Activated CD8-positive, alpha-beta memory T cell treated with anti-CD3 and anti-CD28 coated beads, Interleukin-2, amount 50 U/mL, for 24 hours (primary cell): ENCODE results near the gene BCO1.

ENCODE experiments used
- DNase-seq: peaks from one replicate; pipeline ENCODE4 v3.0.0-alpha.2; 2020; ENCODE audit errors: extremely low read depth

Gene BCO1

DNA sequence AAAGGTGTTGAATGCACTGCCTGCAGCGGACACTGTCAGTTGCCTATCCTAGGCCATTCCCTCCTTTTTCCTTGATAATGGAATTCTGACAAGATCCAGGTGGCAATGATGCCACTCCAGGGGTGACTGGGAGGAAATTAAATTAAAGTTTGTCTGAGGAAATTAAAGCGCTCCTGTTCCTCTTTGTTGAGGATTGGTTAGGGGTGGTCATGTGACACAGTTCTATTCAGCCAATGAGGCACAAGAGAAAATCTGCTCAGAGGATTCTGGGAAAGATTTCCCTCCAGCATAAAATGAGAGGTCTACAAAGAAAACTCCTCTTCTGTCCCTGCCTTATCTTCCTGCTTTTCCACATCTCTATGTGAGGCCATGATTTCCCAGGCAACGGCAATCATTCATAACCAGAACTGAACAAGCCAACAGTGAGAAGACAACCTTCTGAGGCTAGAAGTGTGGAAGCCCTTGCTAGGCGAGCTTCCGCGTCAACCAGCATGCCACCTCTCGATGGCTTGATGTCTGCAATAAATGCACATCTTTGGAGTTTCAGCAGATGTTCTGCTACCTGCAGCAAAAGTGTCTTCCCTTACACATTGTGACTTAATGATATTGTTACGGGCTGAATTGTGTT lies 5.6 kb upstream of the BCO1 start:
- no peak for DNase-seq

DNA sequence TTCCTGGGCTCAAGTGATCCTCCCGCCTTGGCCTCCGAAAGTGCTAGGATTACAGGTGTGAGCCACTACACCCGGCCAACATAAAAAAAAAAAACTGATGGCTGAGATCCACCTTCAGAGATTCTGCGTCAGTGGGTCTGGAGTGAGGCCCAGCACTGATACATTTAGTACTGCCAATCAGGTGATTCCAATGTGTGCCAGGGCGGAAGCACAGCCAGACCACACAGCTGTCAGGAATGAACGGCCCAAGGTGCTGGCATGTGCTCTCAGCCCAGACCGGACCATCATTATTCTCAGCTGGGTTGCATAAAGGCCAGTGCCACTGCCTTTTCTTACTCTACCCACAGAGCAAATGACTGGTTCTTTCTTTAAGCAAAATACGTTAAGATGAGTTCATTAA lies 1.2 kb upstream of the BCO1 start:
- no peak for DNase-seq

DNA sequence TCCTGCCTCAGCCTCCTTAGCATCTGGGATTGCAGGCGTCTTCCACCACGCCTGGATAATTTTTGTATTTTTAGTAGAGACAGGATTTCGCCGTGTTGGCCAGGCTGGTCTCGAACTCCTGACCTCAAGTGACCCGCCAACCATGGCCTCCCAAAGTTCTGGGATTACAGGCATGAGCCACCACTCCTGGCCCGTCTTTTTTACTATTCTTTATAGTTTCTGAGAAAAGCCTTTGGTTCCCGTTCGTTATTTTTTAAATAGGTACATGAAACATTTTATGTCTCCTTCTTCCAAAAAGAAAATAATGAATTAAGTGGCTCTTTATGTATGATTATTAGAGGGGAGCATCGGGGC lies 570 bp upstream of the BCO1 start:
- DNase-seq: no peak

DNA sequence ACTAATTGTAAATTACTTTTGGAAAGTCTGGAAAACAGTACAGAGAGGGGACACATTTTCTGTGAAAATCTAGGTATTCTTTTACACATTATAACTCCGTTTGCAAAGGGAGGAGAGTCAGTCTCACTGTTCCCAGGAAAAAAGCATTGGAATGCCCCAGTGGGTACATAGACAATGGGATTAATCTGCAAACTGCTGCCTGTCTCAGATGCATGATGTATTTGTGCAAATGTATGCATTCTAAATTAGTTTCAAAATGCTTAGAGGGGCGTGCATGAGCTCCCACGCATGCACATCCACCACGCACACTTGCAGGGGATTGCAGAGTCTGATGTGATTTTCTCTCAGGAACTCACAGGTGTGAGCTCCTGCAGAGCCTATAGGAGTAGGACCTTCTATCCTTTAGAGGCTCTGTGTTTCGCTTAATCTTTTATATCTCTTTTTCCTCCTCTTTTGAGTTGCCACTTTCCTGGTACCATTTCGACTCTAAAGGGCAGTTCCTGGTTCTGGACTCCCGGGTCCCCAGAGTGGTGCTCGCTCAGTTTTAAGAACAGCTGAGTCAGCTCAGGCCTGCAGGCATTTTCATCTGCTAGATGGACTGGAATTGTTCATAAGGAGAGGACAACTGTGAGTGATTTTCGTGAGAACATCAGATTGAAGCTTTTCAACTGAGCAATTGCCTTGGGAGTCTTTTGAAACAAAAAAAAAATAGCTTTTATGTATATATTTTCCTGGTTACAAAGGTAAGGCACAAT lies 1.1 kb downstream of the BCO1 start:
- no peak for DNase-seq

DNA sequence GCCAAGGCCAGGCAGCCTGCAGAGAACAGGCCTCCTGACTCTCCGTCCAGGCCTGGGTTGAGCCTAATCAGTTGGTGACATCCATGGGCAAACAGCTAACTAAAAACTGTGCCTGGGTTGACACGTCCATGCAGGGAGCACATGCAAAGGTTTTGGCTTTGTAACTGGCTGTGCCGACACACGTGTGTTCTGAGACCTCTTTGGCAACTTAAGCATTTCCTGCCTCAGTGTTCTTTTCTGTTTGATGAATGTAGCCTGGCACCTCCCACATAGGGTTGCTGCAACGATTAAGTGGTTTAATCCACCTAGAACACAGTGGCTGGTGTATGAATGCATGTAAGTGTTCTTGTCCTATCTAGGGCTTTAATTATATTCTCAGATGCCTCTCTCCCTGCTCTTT lies 3.2 kb downstream of the BCO1 start:
- no peak for DNase-seq

DNA sequence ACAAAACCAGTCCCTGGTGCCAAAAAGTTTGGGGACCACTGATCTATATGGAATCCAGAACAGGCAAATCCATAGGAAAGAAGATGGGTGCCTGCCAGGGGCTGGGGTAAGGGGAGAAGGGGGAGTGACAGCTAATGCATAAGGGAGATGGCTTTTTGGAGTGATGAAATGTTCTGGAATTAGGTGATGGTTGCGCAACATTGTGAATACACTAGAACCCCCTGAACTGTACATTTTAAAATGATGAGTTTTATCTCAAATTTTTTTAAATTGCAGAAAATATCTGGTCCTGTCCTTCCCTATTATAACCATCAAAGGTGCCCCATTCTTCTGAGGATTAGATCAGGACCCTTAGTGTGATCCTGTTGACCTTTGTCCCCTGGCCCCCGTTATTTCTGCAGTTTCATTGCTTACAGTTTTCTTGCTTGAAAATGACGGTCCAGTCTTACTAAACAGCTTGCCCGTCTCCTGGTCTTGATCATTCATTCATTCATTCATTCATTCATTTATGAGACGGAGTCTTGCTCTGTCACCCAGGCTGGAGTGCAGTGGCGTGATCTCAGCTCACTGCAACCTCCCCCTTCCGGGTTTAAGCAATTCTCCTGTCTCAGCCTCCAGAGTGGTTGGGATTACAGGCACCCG lies 4.6 kb downstream of the BCO1 start:
- DNase-seq: no peak

DNA sequence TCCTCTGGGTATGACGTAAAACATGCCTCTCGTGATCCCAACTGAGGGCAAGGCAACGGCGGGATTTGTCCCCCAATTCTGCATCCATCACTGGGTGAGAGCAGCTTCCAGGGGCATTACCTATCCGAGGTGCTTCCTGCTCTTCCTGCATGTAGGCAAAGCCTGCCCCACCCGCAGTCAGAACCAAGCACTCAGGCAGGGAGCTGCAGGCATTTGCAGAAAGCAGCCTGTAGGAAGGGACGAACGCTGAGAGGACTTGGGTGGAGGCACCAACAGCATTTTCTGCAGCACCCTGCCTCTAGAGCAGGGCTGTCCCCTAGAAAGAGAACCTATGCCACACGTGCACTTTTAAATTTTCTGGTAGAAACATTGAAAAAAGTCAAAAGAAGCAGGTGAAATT lies 5.5 kb downstream of the BCO1 start:
- no peak for DNase-seq

DNA sequence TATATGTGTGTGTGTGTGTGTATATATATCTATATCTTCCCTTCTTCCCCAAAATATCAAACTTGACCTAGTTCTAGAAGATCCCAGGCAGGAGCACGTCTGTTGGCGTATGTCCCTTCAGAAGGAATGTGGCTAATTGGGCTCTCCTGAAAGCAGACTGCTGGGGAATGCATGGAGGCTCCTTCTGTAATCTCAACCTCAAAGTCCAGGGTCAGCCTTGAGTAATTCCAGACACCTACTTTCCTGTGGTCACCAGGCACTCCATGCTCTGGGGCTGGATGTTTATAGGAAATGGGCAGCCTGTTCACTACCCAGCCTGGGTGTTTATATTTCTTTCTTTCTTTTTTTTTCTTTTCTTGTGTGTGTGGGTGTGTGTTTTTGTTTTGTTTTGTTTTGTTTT lies 13.4 kb downstream of the BCO1 start:
- DNase-seq: no peak

DNA sequence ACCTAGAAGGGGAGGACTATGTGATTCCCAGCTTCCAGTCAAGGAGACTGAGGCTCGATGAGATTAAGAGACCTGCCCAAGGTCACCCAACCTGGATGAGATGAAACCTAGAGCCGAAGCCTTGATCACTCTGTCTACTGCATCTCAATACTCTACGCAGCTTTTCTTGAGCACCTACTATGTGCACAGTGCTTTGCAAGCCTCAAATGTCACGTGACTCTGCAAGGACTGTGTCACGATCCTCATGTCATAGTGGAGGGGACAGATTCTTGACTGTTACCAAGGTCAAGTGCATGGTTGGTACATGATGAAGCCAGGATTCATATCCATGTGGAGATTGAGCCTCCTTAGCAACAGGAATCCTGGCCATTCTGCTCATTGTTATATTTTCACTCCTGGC lies 14.7 kb downstream of the BCO1 start:
- no peak for DNase-seq

DNA sequence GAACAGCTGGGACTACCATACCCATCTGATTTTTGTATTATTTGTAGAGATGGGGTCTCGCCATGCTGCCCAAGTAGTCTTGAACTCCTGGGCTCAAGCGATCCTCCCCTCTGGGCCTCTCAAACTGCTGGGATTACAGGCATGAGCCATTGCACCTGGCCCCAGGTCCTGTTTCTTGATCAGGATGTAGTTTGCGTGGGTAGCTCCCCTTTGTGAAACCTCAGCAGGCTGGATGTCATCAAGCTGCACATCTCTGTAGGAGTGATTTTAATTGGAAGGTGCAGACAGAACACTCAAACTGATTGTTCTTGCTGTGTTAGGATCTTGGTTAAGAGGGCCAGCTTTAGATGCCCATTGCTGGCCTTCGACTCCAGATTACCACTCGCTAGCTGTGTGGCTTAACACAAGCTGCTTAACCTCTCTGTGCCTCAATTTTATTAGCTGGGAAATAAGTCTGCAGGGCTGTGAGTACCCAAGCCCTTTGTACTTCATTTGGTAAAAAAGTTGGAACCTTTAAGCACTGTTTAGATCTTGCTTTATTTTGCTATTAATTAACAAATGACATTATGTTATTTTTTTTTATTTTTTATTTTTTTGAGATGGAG lies 16.5 kb downstream of the BCO1 start:
- no peak for DNase-seq

DNA sequence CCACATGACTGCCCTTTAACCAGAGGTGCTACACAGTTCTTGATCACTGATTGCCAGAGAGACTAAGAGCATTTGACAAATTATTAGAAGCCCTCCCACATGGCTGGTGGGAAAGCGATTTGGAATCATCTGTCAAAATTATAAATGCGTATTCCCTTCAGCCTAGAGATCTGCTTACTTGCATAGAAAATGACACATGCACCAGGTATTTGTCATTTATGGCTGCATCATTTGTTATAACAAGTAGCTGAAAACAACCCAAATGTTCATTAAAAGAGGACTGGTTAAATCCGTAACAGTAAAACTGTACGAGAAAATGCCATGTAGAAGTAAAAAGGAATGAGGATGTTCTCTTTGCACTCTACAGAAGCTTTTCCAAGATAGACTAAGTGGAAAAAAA lies 21.4 kb downstream of the BCO1 start:
- no peak for DNase-seq

DNA sequence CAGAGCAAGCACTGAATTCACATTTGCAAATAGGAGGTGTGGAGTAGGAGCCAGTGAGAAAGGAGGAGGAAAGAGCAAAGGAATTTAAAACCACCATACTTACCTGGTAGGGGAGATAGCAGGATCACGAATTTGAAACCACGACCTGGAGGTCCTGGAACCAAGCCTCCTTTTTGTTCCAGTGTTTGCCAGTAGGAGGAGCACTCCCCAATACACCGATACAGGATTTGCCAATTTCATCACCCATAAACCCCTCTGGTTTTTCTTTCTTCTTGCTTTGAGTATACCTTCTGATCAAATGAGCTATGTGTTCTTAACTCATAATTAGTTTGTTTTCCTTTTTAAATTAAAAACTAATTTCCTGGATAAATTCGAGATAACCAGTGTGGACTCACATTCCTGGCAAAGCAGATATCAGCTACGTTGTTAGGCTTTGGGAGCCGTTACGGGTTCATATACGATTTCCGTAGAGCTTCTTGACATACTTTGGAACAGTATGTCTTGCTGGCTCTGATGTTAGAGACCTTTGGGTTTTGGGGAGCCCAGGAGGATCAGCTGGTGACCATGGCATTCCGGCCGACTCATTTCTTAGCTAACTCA lies 22.7 kb downstream of the BCO1 start:
- no peak for DNase-seq

DNA sequence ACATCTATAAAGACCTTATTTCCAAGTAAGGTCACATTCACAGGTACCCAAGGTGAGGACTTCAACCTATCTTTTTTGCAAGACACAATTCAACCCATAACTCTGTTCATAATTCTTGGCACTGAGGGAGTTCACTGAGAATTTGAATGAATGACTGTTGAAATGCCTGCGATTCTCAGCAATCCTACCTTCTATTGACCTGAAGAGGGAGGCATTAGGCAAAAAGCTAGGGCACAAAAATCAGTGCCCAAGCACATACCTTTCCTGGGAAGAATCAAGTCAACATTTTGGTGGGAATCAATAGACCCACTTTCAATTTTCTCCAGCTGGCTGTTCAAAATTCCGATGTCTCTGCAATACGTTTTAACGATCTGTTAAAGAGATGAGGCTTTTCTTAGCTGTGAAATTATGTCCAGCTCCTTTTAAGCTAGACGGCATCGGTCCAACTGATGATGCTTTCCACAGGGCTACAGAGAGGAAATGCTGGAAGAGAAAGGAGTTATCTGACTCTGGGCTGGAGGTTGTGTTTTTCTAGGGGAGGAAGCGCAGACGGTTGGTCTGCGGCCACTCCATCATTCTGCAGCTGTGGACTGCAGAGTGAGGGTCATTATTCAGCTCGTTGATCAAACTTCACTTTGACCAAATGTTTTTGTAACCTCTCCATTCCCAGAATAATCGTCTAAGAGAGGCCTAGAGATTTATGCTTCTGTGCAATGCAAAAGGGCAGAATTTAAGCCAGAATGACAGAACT lies 25.2 kb downstream of the BCO1 start:
- DNase-seq: no peak

DNA sequence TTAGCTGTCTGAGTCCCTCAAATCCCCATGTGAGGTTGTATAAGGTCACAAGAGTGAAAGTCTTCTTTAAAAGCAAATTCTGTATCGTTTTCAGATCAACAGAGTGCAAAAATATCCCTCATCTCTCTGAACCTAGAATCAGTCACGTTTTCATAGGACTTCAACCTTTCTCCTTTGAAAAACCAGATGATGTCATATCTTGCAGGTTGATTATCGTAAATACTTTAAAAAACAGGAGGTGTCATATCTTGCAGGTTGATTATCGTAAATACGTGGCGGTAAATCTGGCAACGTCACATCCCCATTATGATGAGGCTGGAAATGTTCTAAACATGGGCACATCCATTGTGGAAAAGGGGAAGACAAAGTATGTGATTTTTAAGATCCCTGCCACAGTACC lies 25.9 kb downstream of the BCO1 start:
- no peak for DNase-seq

DNA sequence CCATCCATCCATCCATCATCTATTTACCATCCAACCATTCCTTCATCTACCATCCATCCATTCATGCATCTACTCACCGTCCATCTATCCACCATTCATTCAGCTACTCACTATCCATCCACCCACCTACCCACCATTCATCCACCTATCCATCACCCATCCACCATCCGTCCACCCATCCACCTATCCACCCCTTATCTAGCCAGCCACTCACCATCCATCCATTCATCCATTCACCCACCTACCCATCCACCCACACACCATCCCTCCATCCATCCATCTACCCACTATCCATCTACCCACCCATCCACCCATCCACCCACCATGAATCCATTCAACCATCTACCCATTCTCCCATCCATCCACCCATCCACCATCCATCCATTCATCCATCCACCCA lies 26.6 kb downstream of the BCO1 start:
- DNase-seq: no peak

DNA sequence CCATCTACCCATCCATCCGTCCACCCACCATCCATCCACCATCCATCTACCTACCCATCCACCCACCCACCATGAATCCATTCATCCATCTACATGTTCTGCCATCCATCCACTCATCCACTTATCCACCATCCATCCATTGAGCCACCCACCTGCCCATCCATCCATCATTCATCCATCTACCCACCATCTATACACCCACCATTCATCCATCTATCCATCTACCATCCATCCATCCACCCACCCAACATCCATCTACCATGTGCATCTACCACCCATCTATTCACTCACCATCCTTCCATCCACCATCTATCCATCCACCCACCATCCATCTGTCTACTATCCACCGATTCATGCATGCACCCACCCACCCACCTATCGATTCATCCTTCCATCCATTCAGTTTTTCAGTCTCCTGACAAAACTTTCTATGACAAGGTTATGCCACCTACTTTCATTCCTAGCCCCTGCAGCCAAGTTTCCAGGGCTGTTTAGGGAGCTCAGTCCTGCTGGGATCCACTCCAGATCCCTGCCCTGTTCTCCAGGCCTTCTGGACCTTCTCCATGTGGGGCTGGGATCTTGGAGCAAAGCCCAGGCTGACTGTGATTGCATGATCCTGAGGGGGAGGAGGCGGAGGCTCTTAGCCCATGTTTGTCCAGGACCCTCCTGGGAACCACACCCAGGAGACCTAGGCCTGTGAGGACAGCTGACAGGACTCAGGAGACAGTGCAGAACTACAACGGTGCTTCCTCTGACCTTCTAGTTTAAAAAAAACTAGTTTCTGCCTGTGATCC lies 27.4 kb downstream of the BCO1 start:
- DNase-seq: no peak

DNA sequence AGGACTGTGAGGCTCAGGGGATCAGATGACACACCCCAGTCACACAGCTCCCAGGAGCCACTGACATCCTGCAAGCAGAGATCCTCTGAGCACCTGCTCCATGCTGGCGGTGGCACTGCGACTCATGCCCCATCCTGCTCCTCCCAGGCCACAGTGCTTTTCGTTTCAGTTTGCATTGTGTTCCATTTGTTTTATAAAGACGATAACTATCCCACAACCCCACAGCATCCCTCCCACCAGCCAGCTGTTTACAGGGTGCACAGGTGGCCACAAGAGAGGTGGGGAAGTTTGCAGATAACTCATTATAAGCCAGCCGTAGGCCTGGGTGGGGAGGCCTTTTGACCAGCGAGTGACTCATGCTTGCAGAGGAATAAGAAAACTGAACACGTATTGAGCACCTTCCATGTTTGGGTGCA lies 28.2 kb downstream of the BCO1 start:
- DNase-seq: no peak

DNA sequence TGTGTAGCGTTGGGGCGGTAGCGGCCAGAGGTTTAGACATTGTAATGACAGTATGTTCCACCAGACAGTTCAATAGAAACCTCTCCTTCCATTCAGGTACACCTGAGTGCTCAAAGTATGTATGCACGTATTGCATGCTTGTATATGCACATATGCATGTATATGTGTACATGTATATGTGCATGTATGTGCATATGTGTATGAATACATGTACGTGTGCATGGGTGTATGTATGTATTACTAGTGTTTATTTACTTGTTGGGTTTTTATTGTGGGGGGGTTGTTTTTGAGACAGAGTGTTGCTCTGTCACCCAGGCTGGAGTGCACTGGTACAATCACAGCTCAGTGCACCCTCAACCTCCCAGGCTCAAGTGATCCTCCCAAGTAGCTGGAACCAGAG lies 30.0 kb downstream of the BCO1 start:
- no peak for DNase-seq

DNA sequence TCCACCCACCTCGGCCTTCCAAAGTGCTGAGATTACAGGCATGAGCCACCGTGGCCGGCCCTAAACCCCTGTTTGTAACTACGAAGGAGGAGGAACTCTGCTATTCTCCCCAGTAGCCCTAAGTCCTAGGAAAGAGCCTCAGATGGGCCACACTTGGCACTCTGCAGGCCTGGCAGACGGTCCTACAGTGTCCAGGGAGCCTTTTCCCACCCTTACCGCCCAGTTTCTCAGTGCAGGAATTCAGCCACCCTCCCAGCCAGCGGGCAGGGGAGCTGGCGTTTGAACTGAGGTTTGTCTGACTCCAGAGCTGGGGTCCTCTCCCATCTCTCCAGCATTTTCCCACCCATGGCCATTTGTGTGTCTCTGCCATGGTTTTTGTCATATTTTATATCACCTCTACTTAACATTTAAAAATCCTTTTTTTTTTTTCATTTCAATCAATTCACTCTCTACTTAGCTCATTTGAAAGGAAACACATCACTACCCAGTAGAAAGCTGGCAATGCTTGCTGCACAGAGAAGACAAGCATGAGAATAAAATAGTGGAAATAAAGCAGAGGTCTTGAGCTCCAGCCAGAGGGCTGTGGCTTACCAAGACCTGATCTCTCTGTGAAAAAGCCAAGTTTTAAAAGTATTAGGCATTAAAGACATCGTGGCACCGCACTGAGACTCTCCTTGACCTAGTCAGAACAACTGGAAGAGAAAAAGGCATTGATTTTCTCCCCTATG lies 34.9 kb downstream of the BCO1 start:
- no peak for DNase-seq

DNA sequence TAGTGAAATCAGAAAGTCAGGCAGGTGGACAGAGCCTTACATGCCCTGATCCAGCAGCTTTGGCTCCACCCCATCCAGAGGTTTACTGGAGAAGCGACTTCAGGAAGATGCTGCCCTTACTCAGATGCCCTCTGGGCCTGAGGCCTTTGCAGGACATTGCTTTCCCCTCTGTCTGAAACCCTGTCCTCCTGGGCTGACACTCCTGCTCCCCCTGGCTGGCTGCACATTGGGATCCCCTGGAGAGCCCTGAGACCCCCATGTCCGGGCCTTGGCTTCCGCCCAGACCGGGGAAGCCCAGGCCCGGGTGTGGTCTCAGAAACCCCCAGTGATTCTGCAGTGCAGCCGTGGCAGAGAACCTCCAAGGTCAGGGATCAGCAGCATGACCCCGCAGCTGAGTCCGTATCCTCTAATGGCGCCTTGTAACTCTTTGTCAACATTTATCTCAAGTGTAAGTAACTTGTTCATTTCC lies 36.6 kb downstream of the BCO1 start:
- DNase-seq: no peak
